ENCODE results near the gene ITGA2.
"Not testable (repeated sequence)": the region's sequence is repeated elsewhere in the genome, so short reads cannot be mapped to it uniquely, and the experiment has no call there.

Gene ITGA2

GRCh38 chr5:53100606-53101005 is 111.5 kb downstream of the ITGA2 start:
- no peak for DNase-seq (ENCODE audit: low spot score)

GRCh38 chr5:53105611-53106300 is 116.6 kb downstream of the ITGA2 start:
- DNase-seq (ENCODE audit: low spot score), result no peak

GRCh38 chr5:53109056-53109442 is 119.9 kb downstream of the ITGA2 start:
- no peak for DNase-seq (ENCODE audit: low spot score)

GRCh38 chr5:53109443-53110127 is 120.4 kb downstream of the ITGA2 start, which contains the start of gene MOCS2:
Gene MOCS2, minus strand, starts transcription at chr5:53109757. Its CDS starts 2,583 bp downstream, at chr5:53107174.
- peak; percentile 77 for DNase-seq (ENCODE audit: low spot score)

DNA sequence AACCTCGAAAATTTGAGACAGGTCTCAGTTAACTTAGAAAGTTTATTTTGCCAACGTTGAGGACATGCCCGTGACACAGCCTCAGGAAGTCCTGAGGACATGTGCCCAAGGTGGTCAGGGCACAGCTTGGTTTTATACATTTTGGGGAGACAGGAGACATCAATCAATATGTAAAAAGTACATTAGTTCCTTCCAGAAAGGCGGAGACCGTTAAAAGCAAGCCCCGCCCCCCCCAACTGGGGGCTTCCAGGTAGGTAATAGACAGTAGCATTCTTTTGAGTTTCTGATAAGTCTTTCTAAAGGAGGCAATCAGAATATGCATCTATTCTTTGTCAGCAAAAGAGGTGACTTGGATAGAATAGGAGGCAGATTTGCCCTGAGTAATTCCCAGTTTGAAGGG is 121.0 kb downstream of the ITGA2 start:
- DNase-seq (ENCODE audit: low spot score), result no peak

DNA sequence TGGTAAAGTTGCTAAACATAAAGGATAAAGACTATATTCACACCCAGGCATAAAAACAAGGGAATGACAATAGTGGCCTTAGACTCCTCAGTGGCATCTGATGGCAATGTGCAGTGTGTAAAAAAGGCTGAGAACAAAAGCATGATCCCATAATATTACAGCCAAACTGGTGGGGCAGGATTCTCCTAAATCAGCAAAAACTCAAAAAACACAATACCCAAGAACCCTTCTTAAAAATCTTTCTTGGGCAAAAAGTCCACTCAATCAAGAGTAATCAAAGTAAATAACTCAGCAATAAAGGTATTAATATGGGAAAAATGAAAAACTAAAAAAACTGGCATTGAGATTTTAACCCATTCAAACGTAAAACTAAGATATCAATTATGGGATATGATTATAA is 122.0 kb downstream of the ITGA2 start:
- no peak for DNase-seq (ENCODE audit: low spot score)

DNA sequence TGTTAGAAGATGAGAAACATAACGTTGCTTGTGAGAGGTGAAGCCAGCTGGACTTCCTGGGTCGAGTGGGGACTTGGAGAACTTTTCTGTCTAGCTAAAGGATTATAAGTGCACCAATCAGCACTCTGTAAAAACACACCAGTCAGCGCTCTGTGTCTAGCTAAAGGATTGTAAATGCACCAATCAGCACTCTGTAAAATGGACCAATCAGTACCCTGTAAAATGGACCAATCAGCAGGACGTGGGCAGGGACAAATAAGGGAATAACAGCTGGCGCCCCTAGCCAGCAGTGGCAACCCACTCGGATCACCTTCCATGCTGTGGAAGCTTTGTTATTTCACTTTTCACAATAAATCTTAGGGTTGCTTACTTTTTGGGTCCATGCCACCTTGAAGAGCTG is 123.2 kb downstream of the ITGA2 start:
- DNase-seq (ENCODE audit: low spot score), result not testable (repeated sequence)

DNA sequence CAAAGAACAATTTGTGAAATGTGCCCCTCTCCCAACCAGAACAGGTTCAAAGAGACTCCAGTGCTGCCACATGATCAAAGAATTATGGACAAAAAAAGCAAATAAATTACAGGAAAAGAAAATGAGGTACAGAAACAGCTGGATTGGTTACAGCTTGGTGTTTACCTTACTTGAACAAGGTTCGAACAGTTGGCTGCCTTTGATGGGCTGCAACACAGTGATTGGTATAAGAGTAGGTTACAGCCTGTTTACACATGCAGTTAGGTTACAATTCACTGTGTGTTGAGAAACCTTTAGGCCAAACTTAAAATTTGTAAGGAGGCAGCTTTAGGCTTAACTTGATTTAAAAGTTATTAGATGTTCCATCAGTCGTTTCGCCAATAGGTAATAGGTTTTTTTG is 123.8 kb downstream of the ITGA2 start:
- no peak for DNase-seq (ENCODE audit: low spot score)

- no peak for DNase-seq (ENCODE audit: low spot score)
Measured at GRCh38 chr5:53113947-53114346, 124.8 kb downstream of the ITGA2 start.

- DNase-seq (ENCODE audit: low spot score), result no peak
Measured at GRCh38 chr5:53114988-53115387, 125.8 kb downstream of the ITGA2 start.

DNA sequence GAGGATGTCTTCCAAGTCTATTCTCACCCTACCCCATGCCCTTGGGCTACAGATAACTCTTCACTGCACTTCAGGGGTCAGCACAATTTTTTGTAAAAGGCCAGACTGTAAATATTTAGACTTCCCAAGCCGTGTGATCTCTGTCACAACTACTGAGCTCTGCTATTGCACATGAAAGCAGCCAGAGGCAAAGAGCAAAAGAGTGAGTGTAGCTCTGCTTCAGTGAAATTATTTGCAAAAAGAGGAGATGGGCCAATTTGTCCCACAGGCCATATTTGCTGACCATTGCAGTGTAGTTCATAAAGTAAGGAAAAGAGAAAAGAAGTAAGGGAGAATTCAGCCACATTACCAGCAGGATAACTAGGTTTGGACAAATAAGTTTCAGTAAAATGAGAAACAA is 127.4 kb downstream of the ITGA2 start:
- DNase-seq (ENCODE audit: low spot score), result no peak

- no peak for DNase-seq (ENCODE audit: low spot score)
Measured at GRCh38 chr5:53118879-53119278, 129.7 kb downstream of the ITGA2 start.

DNA sequence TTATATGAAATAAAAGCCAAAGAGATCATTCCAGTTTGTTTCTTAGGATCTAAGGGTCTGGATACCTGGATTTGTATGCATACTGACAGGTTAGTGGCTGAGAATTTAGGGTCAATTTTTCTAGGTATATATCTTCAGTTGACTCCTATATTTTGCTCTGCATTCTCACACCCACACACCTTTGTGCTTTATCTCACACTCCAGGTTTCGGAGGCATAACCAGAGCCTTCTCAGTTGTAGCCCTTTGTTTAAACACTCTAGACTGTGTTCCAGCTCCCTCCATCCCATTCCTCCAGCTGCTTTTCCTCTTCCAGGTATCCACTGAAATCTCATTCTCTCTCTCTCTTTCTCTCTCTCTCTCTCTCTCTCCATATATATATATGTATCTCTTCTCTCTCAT is 131.0 kb downstream of the ITGA2 start:
- DNase-seq (ENCODE audit: low spot score), result no peak

- DNase-seq (ENCODE audit: low spot score), result no peak
Measured at GRCh38 chr5:53123702-53124101, 134.6 kb downstream of the ITGA2 start.

DNA sequence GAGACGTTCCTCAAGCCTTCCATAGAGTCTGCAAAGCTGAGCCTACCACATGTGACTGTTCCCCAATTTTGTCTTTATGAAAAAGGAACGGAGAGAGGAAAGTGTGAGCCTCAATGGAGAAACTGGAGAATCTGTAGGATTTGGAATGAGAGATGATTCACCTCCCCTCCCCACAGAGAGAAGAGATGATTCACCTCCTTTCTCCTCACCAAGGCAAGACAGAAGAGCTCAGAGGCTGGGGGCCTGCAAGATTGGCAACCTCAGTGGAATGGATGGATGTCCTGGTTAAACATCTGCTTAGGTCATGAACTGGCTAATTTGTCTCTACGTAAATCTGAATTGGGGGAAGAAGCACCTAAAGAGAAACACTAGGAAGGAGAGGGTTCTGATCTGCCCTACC is 137.4 kb downstream of the ITGA2 start:
- no peak for DNase-seq (ENCODE audit: low spot score)

DNA sequence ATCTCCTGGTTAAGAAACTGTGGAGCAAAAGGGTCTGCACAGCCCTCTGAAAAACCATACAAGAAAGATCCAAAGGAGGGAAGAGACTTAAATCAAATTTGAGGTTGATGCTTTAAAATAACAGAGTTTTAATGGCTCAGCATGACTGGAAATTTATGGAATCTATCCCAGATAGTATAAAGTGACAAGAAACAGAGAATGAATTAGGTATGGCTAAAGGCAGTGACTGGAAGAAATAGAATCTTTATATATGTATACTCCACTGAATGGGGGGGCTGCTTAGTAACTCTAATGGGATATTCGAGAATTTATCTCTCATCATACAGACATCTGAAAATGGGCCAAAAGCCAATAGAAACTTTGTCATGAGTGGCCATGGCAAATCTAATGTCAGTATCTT is 138.0 kb downstream of the ITGA2 start:
- no peak for DNase-seq (ENCODE audit: low spot score)

GRCh38 chr5:53128481-53128880 is 139.3 kb downstream of the ITGA2 start:
- no peak for DNase-seq (ENCODE audit: low spot score)

DNA sequence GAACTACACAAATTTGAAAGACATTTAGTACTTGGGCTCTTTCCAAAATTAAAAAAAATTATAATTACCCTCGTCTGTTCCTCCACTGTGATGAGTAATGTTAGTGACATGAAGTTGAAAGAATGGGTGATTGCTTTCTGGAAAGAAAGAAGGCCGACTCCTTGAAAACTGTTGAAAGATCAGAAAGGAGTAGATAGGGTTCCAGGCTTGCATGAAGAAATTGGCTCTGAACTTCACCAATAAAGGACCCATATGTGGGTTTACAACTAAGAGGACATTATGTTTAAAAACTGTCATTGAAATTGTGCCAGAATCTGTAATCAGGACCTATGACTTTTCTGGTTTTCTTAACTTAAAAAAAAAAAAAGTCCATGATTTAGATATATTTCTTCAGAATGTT is 141.1 kb downstream of the ITGA2 start:
- DNase-seq (ENCODE audit: low spot score), result no peak

- no peak for DNase-seq (ENCODE audit: low spot score)
Measured at GRCh38 chr5:53133020-53133419, 143.9 kb downstream of the ITGA2 start.

Measured in HuH-7 (cell line).